ENCODE data around the gene MAST2. TPM values are rescaled to one million over a fixed set of nuclear protein-coding genes. Genes with fewer than 3 reads are reported as not detected.
A peak's percentile ranks its signal among the peaks of the same experiment; 100 is the strongest.

MAST2 gene
- 10 to 100 TPM; 31.8 to 73.2 TPM for total RNA-seq

DNA sequence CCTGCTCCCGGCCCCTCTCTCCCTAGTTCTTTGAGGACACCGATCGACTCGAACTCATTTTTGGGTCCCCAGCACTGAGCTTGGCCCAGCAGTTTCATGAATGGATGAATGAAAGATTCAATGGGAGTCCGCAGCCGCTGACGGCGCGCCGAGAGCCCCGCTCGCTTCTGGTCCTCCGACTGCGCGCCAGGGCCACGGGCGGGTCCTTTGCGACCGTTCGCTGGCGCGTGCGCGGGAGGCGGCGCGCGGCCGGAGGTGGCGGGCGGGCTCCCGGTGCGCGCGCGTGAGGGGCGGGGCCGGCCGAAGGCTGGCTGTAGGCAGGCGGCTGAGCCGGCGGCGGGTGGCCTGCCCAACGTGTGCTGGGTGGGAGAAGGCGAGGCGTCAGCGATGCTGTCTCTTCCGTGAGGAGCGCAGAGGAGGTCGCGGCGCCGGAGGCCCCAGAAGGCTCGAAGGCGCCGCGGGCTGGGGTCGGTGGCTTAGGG, at the start of gene MAST2:
Gene MAST2, plus strand, starts transcription at position 314 of the 482 bp plus-strand sequence. CDS start 284 bp downstream, outside the sequence.
- Mint-ChIP-seq H3K36me3 (peaks cover 18% of the 10 kb centered on the region), H3K27ac (peak within 1 kb of the TSS; percentile 88 to 91), H3K4me1 (ENCODE audit: low read depth in 2 of 2) (peaks cover 31 to 40% of the 10 kb centered on the region in 2 donors), H3K27me3 (no peaks in the 10 kb centered on the region), H3K4me3 (peak within 1 kb of the TSS; percentile 99), H3K9me3 (no peaks in the 10 kb centered on the region)
- ATAC-seq (peak; percentile 97 to 98), DNase-seq (ENCODE audit: low spot score) (peak; percentile 95)

DNA sequence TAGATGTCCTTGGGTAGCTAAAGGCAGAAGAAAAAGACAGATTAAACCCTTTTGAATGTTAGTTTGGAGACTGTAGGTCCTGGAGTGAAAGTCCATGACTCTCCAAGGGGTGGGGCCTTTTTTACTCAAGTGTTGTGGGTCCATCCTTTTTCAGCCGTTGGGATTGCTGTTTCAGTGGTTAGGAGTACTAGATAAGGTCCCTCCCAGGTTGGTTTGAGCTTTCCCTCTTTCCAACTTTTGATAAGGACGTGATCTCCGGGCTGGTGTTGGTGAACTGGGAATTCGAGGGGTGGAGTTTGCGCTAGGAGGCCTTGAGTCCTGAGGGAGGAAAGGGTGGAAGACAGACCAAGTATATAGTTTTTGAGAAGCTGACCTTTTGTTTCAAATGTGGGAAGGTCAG, 47.7 kb upstream of the MAST2 start:
- Mint-ChIP-seq H3K27ac (no peak overlapping the region), H3K27me3 (peaks cover 10% of the 10 kb centered on the region in 2 donors), H3K4me3 (no peak overlapping the region), H3K36me3 (peaks cover 6% of the 10 kb centered on the region), H3K4me1 (ENCODE audit: low read depth in 2 of 2) (peaks cover 0 to 3% of the 10 kb centered on the region in 2 donors), H3K9me3 (peaks cover 4% of the 10 kb centered on the region)
- no peak for DNase-seq (ENCODE audit: low spot score)
- ATAC-seq, result no peak

GRCh38 chr1:45762291-45762690, 41.1 kb upstream of the MAST2 start:
- Mint-ChIP-seq H3K36me3 (no peaks in the 10 kb centered on the region), H3K4me1 (ENCODE audit: low read depth in 2 of 2) (no peaks in the 10 kb centered on the region), H3K4me3 (no peak overlapping the region), H3K27me3 (peaks cover 10% of the 10 kb centered on the region in 2 donors), H3K9me3 (no peaks in the 10 kb centered on the region), H3K27ac (no peak overlapping the region)
- ATAC-seq, result no peak
- no peak for DNase-seq (ENCODE audit: low spot score)

GRCh38 chr1:45765999-45766792, 37.2 kb upstream of the MAST2 start:
- ATAC-seq (no peak), DNase-seq (ENCODE audit: low spot score) (no peak)
- H3K4me3 Mint-ChIP-seq, result no peak overlapping the region
- H3K4me1 Mint-ChIP-seq (ENCODE audit: low read depth in 2 of 2), result no peaks in the 10 kb centered on the region
- H3K36me3 Mint-ChIP-seq, result no peaks in the 10 kb centered on the region
- no peak overlapping the region for H3K27ac Mint-ChIP-seq
- no peaks in the 10 kb centered on the region for H3K27me3 Mint-ChIP-seq
- no peaks in the 10 kb centered on the region for H3K9me3 Mint-ChIP-seq

DNA sequence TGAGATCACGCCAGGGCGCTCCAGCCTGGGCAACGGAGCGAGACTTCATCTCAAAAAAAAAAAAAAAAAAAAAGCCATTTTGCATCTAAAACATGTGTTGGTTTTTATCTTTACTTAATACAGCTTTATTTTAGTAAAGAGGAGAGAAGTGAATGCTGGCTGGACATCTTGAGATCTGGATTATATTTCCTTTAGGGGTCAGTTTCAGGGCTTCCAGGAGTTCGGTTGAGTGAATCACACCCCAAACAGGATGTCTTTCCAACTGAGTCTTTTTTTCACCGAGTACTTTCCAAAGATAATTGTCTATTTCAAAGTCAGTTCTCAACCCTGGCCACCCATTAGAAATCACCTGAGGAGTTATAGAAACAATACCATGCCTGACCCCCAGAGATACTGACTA, 36.4 kb upstream of the MAST2 start:
- Mint-ChIP-seq H3K9me3 (no peaks in the 10 kb centered on the region), H3K27ac (no peak overlapping the region), H3K4me1 (ENCODE audit: low read depth in 2 of 2) (no peaks in the 10 kb centered on the region), H3K36me3 (no peaks in the 10 kb centered on the region), H3K27me3 (no peaks in the 10 kb centered on the region), H3K4me3 (no peak overlapping the region)
- DNase-seq (ENCODE audit: low spot score) (no peak), ATAC-seq (no peak)

GRCh38 chr1:45769261-45769932, 34.0 kb upstream of the MAST2 start:
- ATAC-seq, result no peak
- no peak overlapping the region for H3K4me3 Mint-ChIP-seq
- no peak for DNase-seq (ENCODE audit: low spot score)
- peaks cover 6 to 7% of the 10 kb centered on the region in 2 donors for H3K4me1 Mint-ChIP-seq (ENCODE audit: low read depth in 2 of 2)
- H3K36me3 Mint-ChIP-seq, result no peaks in the 10 kb centered on the region
- H3K27ac Mint-ChIP-seq, result no peak overlapping the region
- no peaks in the 10 kb centered on the region for H3K27me3 Mint-ChIP-seq
- no peaks in the 10 kb centered on the region for H3K9me3 Mint-ChIP-seq

DNA sequence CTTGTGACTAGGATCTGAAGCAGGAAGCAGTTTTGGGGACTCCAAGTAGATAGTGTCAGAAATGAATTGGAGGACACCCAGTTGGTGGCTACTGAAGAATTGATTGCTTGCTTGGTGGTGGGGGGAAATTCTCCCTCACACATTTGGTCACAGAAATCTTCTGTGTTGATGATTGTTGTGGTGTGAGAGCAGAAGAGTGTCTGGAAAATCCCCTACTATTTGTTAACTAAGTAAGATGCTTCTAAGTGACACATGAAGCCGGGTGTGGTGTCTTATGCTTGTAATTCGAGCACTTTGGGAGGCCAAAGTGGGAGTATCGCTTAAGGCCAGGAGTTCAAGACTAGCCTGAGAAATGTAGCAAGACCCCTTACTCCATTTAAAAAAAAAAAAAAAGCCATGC, 30.4 kb upstream of the MAST2 start:
- DNase-seq (ENCODE audit: low spot score) (no peak), ATAC-seq (peak in 1 of 2 donors; percentile 52)
- Mint-ChIP-seq H3K27ac (peak overlapping the region in 1 of 2 donors; percentile 56), H3K4me3 (no peak overlapping the region), H3K36me3 (no peaks in the 10 kb centered on the region), H3K27me3 (no peaks in the 10 kb centered on the region), H3K9me3 (no peaks in the 10 kb centered on the region), H3K4me1 (ENCODE audit: low read depth in 2 of 2) (peaks cover 6 to 7% of the 10 kb centered on the region in 2 donors)

GRCh38 chr1:45775794-45776193, 27.6 kb upstream of the MAST2 start:
- DNase-seq (ENCODE audit: low spot score), result no peak
- peaks cover 6 to 7% of the 10 kb centered on the region in 2 donors for H3K4me1 Mint-ChIP-seq (ENCODE audit: low read depth in 2 of 2)
- no peaks in the 10 kb centered on the region for H3K9me3 Mint-ChIP-seq
- no peak overlapping the region for H3K4me3 Mint-ChIP-seq
- H3K27ac Mint-ChIP-seq, result no peak overlapping the region
- H3K27me3 Mint-ChIP-seq, result peaks cover under 1 to 1% of the 10 kb centered on the region in 2 donors
- no peaks in the 10 kb centered on the region for H3K36me3 Mint-ChIP-seq
- no peak for ATAC-seq

- ATAC-seq (peak in 1 of 2 donors; percentile 92), DNase-seq (ENCODE audit: low spot score) (no peak)
- Mint-ChIP-seq H3K27me3 (peaks cover 12 to 13% of the 10 kb centered on the region in 2 donors), H3K4me1 (ENCODE audit: low read depth in 2 of 2) (peaks cover 6 to 7% of the 10 kb centered on the region in 2 donors), H3K9me3 (no peaks in the 10 kb centered on the region), H3K4me3 (peak overlapping the region; percentile 70), H3K27ac (peak overlapping the region; percentile 1 to 70), H3K36me3 (no peaks in the 10 kb centered on the region)
Measured at GRCh38 chr1:45785583-45785982, 17.8 kb upstream of the MAST2 start.

- peaks cover 6 to 7% of the 10 kb centered on the region in 2 donors for H3K4me1 Mint-ChIP-seq (ENCODE audit: low read depth in 2 of 2)
Measured at GRCh38 chr1:45787905-45788304, 15.5 kb upstream of the MAST2 start.

GRCh38 chr1:45789601-45790000, 13.8 kb upstream of the MAST2 start:
- H3K27ac Mint-ChIP-seq, result no peak overlapping the region
- no peaks in the 10 kb centered on the region for H3K9me3 Mint-ChIP-seq
- H3K4me3 Mint-ChIP-seq, result no peak overlapping the region
- peaks cover 6 to 7% of the 10 kb centered on the region in 2 donors for H3K4me1 Mint-ChIP-seq (ENCODE audit: low read depth in 2 of 2)
- H3K27me3 Mint-ChIP-seq, result peaks cover 13 to 17% of the 10 kb centered on the region in 2 donors
- H3K36me3 Mint-ChIP-seq, result no peaks in the 10 kb centered on the region
- ATAC-seq (no peak), DNase-seq (ENCODE audit: low spot score) (no peak)

More at GRCh38 chr1:45787905-45788304, 15.5 kb upstream of the MAST2 start:
- ATAC-seq, result no peak
- peaks cover 7 to 14% of the 10 kb centered on the region in 2 donors for H3K27me3 Mint-ChIP-seq
- no peak overlapping the region for H3K4me3 Mint-ChIP-seq
- no peak for DNase-seq (ENCODE audit: low spot score)
- H3K9me3 Mint-ChIP-seq, result no peaks in the 10 kb centered on the region
- no peaks in the 10 kb centered on the region for H3K36me3 Mint-ChIP-seq
- no peak overlapping the region for H3K27ac Mint-ChIP-seq

DNA sequence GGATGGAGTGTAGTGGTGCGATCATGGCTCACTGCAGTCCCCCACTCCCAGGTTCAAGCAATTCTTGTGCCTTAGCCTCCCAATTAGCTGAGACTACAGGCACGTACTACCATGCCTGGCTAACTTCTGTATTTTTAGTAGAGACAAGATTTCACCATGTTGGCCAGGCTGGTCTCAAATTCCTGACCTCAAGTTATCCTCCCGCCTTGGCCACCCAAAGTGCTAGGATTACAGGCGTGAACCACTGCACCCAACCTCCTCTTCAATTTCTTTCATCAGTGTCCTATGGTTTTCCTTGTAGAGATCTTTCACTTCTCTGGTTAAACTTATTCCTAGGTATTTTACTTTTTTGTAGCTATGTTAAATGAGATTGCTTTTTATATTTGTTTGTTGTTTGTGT, 10.7 kb upstream of the MAST2 start:
- Mint-ChIP-seq H3K27me3 (peaks cover 9 to 13% of the 10 kb centered on the region in 2 donors), H3K9me3 (no peaks in the 10 kb centered on the region), H3K27ac (no peak overlapping the region), H3K4me1 (ENCODE audit: low read depth in 2 of 2) (no peaks in the 10 kb centered on the region), H3K4me3 (no peak overlapping the region), H3K36me3 (no peaks in the 10 kb centered on the region)
- DNase-seq (ENCODE audit: low spot score) (no peak), ATAC-seq (no peak)

DNA sequence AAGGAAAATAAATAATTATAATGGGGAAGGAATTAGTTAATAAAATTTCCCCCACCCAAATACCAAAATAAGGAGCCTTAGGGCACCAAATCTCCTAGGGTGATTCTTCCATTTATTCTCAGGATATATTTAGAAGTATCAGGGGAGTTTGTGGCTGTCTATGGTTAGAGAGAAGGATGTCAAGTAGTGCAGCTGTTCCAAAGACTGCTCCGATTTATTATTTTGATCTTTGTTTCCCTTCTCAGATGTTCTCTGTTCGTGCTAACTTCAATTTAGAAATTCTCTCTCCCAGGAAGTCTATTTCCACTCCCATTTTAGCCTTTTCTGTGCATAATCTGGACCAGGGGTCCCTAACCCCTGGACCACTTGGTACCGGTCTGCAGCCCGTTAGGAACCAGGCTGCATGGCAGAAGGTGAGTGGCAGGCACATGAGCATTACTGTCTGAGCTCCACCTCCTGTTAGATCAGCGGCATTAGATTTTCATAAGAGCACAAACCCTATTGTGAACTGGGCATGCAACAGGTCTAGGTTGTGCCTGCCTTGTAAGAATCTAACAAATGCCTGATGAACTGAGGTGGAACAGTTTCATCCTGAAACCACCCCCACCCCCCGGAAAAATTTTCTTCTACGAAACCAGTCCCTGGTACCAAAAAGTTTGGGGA, 9.3 kb upstream of the MAST2 start:
- no peaks in the 10 kb centered on the region for H3K36me3 Mint-ChIP-seq
- no peak for ATAC-seq
- no peak for DNase-seq (ENCODE audit: low spot score)
- H3K27me3 Mint-ChIP-seq, result peaks cover 9 to 11% of the 10 kb centered on the region in 2 donors
- H3K4me3 Mint-ChIP-seq, result no peak overlapping the region
- no peaks in the 10 kb centered on the region for H3K4me1 Mint-ChIP-seq (ENCODE audit: low read depth in 2 of 2)
- no peak overlapping the region for H3K27ac Mint-ChIP-seq
- no peaks in the 10 kb centered on the region for H3K9me3 Mint-ChIP-seq

Data from natural killer cell treated with Interleukin-12 subunit alpha and Interleukin-12 subunit beta and Interleukin-15 and Interleukin-18, amount 100 ng/mL, for 72 hours (primary cell).